T-helper 22 cell (primary cell): ENCODE measurements around the gene GAS7.
"Not testable (repeated sequence)": the region's sequence is repeated elsewhere in the genome, so short reads cannot be mapped to it uniquely, and the experiment has no call there.

Experiments used
- DNase-seq: peaks from one replicate; pipeline ENCODE4 v3.0.0-alpha.2; 2020; ENCODE audit warnings: low read depth

The GAS7 gene

DNA sequence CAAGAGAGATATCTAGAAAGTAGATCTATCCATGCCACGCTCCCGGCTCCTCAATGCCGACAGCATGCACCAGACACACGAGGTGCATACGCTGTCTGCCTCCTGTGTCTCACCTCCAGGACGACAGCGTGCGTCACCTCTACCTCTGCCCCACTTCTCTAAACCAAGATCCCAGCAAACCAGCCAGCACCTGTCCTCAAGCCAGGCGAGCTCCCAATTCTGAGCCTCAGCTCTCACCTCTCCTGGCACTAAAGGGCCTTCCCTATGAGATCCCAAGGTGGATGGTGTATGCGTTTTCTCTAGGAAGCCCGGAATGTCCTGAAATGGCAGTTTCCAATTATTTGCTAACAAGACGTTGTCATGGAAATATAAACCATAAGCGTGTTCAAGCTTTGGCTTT lies 257.1 kb downstream of the GAS7 start:
- DNase-seq: no peak

DNA sequence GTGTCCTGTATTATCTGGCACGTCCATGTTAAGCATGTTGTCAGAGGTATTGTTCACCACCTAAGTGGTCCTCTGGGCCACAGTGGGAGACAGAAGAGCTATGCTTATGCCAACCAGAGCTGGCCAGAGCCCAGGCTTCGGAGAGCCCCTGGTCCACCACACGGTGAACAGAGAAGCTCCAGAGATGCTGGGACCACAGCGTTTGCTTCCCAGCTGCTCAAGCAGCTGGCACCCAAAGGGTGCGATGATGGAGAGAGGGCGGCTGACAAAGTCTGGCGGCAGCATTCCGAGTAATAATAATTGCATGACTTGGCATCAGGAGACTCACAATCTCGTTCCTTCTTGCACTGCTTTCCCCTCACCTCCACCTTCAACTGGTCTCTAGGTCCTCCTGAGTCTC lies 257.6 kb downstream of the GAS7 start:
- DNase-seq: no peak

DNA sequence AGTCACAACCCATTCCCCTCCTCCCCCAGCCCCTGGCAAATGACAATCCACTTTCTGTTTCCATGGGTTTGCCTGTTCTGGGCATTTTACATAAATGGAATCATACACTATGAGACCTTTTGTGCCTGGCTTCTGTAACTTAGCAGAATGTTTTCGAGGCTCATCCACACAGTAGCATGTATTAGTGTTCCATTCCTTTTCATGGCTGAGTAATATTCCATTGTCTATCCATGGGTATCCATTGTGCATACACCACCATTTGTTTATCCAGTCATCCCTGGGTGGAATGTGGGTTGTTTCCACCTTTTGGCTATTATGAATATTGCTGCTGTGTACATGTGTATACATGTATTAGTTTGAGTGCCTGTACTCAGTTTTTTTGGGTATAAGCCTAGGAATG lies 259.6 kb downstream of the GAS7 start:
- DNase-seq: no peak

DNA sequence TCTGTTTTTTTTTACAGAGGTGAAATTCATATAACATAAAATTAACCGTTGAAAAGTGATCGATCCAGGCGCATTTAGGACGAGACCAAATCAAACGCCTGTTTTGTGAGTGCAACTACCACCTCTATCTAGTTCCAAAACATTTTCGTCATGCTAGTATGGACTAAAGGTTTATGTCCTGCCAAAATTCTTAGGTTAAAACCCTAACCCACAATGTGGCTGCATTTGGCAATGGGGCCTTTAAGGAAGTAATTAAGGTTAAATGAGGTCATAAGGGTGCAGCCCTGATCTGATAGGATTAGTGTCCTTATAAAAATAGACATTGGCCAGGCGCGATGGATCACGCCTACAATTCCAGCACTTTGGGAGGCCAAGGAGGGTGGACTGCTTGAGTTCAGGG lies 260.5 kb downstream of the GAS7 start:
- no peak for DNase-seq

DNA sequence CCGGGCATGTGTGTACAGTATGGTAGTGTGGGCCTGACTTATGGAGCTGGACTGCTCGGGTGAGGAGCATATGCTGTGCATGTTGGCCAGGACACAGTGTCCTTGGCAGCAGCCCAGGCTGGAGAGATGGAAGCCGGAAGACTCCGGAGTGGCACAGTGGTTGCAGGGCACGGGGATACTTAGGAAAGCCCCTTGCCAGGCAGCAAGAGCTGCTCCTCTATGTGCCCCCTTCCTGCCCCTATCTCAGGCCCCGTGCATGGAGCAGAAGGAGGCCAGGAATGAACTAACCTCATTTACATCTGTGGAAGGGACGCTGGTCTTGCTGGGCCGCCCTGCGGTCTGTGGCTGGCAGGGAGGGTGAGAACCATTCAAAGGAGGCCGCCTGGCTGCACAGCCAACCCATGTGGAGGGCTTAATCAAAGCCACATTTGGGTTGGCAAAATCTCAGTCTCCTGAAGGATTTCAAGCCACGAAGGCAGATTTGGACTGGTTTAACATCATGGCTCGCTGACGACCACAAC lies 261.1 kb downstream of the GAS7 start:
- DNase-seq: no peak

DNA sequence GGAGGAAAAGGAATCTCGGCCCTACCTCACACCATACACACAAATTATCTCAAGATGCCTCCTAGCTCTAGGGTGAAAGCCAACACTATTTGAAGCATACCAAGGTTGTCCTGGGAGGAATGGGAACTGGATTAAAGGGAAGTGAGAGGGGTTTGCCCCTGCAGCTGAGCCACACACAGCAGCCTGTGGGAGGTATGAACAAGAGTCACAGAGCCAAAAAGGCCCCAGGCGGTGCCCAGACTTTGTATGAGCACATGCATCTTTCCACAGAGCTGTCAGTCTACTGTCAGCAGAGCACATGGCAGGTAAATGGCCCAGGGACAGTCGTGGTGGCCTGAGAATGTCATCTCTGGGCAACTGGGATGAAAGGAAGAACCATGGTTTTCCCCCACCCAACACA lies 262.3 kb downstream of the GAS7 start:
- DNase-seq: no peak

DNA sequence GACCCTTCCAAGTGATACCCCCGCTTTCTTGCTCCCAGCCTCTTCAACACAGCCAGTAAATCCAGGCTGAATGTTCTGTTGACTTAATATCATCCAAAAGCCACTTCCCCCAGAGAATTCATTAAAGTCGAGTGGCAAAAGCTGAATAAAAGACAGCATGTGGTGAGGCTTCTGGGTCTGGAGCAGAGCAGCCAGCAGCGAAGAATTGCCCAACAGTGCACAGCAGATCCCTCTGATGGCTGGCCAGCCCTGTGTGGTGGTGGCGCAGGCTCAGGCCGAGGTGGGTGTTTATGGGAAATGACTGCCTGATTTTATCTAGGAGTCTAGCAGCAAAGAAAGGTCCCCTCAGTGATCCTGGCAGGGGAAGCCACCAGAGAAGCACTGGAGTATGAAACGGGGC lies 263.0 kb downstream of the GAS7 start:
- DNase-seq: no peak

DNA sequence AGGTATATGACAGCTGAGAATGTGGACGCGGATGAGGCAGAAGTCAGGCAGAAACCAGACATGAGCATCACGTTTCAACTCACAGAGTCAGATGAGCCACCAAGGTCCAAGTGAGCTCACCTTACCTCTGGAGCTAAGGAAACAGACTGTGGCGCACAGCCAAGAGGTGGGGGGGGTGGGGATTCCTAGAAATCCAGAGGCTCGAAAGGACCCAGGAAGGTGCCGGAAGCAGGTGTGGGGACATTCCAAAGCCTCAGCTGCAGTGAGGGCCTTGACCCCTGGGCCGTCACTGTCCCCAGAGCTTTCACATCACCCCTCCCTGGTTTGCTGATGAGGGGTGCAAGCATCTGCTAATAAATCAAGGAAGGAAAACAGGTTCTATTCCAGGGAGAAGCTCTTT lies 264.1 kb downstream of the GAS7 start:
- DNase-seq: no peak

DNA sequence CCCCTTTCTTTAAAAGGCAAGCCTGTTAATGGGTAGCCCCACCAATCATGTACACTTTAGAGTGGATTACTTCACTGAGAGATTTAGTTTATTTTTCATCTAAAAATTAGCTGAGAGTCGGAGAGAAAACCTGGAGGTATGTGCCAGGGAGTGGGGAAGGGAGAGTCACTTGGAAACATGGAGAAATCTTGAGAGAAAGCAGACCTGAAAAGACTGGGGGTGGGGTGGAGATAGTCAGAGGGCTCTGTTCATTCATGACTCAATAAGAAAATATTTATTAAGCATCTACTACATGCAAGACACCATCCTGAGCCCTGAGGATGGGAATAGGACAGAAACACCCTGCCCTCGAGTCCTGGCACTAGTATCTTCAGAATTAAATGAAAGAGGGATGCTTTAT lies 265.9 kb downstream of the GAS7 start:
- no peak for DNase-seq

DNA sequence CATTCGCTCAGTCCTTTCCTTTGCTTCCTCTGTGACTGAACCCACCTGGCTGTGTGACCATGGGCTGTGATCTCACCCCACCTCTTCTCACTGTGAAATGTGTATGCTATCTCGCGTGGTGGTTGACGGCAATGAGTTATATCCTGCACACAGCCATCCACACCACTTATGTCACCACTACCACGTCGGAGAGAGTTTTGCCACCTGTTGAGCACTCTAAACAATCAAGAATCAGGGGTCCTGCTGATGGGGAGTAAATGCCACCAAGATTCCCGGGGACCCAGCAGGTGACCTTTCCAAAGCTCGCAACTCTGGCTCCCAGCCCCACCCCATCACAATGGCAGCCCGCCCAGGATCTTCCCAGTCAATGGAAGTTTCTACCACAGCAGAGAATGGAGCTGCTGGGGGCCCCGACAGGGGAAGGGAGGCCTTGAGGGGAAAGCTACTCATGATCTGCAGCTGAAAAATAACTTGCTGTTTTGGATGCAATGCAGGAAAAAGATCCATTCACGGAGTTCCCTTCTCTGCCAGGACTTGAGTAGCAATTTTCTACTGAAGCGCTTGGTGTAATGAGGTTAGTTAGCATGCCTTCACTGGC lies 267.2 kb downstream of the GAS7 start:
- DNase-seq: no peak

DNA sequence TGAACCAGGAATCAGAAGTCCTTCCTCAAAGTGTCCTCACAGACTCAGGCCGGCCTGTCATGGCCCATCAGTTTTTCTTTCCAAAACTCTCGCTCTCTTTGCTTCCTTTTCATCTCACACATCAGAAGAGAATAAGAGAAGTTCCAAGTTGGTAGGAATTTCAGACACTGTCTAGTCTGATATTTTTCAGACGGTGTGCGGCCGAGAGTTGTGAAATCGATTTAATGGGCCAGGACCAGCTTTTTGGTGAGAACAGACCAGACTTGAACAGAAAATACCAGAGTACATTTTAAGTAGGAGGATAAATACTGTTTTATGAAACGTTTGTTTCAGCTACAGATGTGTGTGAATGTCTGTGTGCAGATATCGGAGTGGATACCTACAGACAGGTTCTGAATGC lies 268.5 kb downstream of the GAS7 start:
- DNase-seq: no peak

DNA sequence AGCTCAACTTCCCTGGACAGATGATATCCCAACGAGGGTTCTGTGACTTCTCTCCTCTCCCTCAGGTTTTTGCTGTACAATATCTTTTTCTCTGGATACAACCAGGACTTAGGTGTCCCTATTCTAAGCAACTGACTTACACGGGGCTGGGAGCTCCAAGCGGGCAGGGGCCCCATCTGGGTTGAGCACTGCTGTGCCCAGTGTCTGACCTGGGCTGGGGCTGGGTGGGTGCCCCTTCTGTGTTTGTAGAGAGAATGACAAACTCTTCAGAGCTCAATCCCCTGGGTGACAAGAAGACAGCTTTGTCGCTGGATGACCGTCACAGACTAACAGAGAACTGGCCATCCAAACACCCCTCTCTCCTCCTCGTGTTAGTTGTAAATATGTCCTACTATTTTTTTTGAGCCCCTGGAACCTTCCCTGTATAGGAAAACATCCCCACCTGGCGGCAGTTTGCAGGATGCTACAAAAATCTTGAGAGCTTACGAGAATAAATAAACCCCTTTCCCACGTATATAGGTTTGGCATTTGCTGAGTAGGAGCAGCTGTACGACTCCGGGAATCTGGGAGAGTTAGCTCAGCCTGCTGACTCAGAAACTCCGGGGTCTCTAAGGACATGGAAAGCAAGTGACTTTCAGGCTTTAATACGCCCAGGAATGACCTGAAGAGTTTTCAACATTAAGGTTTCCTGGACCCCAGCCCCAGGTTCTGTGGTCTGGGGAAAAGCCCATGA lies 269.6 kb downstream of the GAS7 start:
- DNase-seq: no peak

DNA sequence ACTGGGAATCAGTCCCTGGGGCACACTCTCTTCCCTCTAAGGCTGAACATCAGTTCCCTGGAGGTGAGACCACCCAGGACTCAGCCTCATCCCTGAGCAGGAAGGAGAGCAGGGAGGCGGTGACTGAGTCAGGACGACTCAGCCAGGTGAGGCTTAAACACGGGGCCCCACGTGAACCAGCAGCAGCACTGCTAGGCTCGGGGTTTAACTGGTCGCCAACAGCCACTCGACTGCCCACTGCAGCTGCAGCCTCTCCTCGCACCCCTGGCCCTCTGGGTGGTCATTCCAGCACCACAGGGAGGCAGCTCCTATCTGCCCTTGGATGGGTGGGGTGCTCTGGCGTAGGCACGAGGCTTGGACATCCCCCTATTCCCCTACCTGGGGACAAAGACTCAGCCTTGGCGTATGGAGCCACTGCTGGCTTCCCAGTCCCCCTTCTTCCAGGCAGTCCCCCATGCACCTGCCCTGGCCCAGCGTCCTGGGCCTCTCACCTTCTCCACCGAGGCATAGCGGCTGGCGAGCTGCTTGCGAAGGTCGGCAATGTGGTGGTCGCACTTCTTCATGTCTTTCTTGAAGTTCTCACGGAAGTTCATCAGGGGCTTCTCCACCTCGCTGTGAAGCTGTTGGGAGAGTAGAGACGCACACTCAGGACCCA lies 272.1 kb downstream of the GAS7 start:
- no peak for DNase-seq

DNA sequence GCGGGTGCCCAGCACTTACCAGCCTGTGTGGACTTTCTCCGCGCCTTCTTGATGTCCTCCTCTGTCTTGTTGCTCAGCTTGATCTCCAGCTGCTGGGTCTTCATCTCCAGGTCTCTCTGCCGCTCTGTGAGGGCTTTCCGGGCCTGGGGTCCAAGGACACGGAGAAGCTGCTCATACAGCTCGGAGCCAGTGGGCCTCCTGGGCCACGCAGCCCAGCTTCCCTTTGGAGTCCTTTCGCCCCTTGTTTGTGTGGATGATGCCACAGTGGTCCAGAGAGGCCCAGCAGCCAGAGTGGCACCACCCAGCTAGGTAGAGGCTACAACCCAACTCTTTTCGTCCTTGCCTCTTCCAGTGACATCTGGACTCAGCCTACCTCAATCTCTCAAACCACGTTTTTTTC lies 272.9 kb downstream of the GAS7 start:
- DNase-seq: no peak

DNA sequence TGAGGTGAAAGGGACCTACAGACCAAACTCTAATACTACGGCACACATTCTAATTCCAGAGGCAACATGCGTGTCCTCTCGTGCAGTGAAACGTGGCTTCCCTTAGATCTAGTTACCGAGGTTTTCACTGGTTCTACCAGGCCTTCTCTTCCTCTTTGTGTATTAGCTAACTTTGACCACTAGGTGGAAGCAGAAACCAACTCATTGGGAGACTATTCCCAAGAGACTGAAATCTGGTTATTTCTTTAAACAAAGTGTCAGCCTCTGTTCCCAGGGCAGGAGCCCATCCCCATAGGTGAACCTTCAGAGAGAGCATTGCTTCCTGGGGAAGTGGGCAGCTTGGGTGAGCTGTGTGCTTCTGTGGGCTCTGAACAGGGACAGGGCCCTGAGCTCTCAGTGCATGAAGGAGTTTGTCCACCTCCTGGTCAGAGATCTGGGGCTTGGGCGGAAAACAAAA lies 273.6 kb downstream of the GAS7 start:
- DNase-seq: no peak

DNA sequence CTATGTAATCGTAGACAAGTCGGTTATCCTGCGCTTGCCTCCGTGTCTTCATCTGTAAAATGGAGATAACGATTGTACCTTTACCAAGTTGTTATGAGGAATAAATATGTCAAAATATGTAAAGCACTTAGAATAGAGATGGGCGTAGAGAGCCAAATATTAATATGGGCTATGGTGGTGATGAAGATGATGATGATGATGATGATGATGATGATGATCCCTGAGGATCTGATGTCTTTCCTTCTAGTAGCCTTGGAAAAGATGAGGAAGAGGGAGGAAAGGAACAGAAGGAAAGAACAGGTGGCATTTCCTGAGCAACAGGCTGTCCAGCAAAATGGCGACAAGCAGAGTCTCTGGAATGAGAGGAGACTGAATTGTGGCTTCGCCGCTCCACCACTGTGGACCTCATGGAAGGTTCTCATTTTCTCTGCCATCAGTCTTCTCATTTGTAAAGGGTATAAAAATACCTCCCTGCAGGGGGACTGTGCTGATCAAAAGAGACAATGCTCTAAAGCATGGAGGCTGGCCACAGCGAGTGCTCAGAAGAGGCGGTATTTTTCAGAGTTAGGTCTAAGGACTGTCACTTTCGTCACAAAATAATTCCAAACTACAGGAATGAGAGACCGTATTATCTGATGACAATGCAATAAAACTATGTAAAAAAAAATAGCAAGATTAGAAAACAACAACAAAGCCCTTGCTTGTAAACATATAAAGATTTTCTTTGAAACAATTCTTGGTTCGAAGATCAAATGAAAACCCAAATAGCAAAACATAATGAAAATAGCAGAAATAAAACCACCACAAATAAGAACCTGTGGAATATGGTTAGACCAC lies 276.2 kb downstream of the GAS7 start:
- no peak for DNase-seq

DNA sequence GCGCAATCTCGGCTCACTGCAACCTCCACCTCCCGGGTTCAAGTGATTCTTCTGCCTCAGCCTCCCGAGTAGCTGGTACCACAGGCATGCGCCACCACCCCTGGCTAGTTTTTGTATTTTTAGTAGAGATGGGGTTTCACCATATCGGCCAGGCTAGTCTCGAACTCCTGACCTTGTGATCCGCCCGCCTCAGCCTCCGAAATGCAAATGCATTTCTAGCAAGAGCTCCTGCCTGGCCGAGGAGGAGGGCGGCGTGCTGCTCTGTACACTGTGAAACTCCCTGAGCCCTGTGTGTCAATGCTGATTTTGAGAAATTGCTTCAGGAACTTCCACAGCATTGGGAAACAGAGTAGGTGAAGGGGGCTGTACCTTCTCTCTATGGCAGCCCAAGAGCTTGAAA lies 277.2 kb downstream of the GAS7 start:
- not testable (repeated sequence) for DNase-seq

DNA sequence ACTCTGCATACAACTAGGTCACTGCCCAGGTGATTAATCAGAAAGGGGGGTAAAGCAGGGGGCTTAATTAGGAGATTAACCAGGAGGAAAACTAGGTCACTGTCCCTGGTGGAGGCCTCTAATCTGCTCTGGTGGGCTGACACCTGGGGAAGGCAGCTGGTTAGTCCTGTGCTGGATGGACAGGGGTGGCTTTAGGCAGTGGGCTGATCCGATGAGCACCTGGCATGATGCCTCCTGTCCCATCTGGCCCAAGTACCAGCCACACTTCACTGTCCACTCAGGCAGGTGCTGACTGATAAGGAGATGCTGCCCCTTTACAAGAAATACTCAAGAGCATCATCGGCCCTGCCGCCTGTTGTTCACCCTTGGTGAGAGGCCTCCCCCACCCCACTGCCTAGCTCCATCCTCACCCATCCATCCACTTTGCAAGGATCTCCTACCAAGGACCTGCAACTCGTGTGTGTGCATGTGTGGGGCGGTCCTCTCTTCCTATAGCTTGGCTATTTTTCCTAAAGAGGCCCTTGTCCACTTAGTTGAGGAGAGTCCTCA lies 279.5 kb downstream of the GAS7 start:
- DNase-seq: no peak

DNA sequence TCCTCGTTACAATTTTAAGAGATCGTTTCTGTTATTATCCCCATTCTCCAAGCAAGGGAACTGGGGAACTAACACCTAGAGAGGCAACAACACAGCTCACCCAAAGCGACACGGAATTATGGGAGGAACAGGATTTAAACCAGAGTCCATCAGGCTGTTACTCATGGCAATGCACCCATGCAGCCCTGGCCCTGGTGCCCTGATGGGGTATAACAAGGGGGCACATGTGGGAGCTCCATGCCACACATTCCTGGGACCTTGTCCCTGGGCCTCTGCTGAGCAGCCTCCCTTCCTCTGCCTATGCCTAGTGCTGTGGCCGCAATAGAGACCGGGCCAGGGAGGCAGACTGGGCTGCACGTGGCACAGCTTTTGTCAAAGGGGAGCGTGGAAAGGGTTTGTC lies 280.1 kb downstream of the GAS7 start:
- DNase-seq: no peak

DNA sequence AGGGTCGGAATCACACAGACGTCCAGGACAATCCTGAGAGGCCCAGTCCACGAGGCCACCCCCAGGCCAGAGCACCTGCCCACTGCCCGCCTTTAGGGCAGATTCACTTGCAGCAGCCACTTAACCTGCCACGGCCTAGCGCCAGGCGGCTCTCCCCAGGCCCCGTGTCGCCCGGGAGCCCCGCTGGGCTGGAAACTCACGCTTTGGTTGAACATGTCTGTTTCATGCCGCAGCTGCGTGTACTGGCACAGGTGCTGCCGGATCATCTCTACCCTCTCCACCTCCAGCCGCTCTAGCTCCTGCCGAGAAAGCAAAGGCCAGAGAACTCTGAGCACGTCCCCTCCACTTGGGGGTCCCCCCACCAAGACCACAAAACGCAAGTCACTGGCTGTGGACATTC lies 280.6 kb downstream of the GAS7 start:
- no peak for DNase-seq

DNA sequence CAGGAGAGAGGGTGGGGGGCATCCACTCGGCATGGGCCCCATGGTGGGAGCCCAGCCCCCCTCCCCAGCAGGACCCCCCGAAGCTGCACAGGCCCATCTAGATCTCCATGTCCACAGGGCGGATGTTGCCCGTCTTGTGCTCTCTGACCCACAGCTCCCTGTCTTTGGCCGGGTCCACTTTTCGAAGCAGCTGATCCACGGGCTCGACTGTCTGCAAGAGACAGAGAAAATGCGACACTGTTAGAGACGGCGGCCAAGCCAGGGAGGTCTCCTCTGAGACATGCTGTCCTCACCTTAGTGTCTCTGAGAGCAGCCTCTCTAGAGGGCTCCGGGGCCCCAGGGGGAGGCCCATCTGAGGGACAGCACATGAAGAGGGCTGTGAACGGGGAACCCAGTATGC lies 281.3 kb downstream of the GAS7 start:
- no peak for DNase-seq

DNA sequence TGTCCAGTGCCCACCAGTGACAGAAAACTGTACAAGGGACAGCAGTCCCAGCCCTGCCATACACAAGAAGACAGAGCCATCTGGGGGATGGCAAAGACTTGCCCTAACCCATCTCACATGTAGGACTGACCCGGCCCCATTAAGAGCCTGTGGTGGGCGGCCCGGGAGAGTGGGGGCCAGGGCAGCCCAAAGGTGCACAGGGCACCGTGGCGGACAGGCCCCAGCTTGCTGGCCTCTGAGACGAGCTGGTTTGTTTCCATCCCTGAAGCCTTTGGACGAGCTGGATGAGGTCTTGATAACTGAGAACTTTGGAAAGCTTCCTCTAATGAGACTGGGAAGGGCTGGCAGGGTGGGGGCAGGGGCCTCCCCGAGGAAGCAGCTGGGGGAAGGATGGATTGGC lies 282.3 kb downstream of the GAS7 start:
- no peak for DNase-seq
